C4-2B (cell line): ENCODE data around the gene SFXN5.

Experiments
- ZFX ChIP-seq: fragments of 450-650 bp; IDR thresholded peaks from 2 replicates; pipeline ENCODE4 v1.6.1; 2017
- TF ChIP-seq, protein P1 (sequence below): fragments of 450-650 bp; conservative IDR thresholded peaks from 2 replicates; pipeline ENCODE4 v1.5.1; 2017; ENCODE audit warnings: mild to moderate bottlenecking

DNA sequence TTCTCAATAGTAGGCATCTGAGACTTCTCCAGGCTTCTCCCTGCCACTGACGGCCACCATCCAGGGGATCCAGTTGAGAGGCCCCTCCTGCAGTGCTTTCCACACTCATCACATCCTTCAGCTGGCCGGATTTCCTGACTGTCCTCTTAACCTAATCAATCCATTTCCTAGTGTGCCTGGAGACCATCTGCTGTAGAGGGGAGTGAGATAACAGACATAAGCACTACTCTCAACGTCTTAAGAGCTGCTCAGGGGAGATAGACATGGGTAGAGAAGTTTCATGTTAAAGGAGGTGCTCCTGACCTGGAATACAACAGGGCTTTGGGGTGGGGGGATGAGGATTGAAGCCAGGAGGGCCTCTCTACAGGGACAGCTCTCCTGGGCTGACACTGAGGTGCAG lies 170.1 kb downstream of the SFXN5 start:
- TF ChIP-seq, protein P1, sequence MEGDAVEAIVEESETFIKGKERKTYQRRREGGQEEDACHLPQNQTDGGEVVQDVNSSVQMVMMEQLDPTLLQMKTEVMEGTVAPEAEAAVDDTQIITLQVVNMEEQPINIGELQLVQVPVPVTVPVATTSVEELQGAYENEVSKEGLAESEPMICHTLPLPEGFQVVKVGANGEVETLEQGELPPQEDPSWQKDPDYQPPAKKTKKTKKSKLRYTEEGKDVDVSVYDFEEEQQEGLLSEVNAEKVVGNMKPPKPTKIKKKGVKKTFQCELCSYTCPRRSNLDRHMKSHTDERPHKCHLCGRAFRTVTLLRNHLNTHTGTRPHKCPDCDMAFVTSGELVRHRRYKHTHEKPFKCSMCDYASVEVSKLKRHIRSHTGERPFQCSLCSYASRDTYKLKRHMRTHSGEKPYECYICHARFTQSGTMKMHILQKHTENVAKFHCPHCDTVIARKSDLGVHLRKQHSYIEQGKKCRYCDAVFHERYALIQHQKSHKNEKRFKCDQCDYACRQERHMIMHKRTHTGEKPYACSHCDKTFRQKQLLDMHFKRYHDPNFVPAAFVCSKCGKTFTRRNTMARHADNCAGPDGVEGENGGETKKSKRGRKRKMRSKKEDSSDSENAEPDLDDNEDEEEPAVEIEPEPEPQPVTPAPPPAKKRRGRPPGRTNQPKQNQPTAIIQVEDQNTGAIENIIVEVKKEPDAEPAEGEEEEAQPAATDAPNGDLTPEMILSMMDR: no peak
- no peak for TF ChIP-seq ZFX
